Measurements from ENCODE around the gene TGM2. TPM values are rescaled to one million over a fixed set of nuclear protein-coding genes. Genes with fewer than 3 reads are reported as not detected.

TGM2 gene
- total and polyA plus RNA-seq, 4 donors = 12.9 to 63.3 (median 19.6) TPM

DNA sequence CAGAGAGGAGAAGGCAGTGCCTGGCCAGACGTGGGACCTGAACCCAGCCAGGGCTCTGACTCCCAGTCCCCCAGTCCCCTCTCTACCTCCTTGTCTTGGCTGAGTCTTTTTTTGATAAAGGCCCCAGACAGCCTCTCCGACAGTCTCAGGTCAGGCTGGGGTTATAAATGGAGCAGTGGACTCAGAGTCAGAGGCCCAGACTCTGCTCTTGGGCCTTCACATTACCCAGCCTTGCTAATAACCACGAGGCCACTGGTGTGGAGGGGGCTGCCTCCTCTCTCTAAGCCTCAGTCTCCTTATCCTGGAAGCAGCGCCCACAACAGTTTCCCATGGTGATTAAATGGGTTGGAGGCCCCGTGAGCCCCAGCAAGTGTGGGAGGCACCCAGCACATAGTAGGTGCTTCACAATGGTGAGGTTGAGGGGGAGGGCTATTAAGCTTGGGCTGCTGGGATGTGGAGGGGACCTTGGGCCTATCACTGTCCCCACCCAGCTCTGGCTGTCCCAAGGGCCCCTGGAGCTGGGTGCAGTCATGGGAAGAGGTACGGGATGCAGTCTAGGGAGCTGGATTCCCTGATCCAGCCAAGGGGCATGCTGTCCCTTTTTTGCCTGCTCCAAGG is 35.7 kb downstream of the TGM2 start:
- 82% methylated on average over 3 of the region's 6 CpGs for WGBS (ENCODE audit: insufficient coverage)
- H3K4me1 ChIP-seq (ENCODE audit: control insufficient read depth, insufficient read depth, low read length) = peaks cover 24% of the 10 kb centered on the region
- H3K4me3 ChIP-seq (ENCODE audit: low read depth, low read length) = no peak overlapping the region
- no peak overlapping the region for H3K27ac ChIP-seq (ENCODE audit: low read depth, low read length)
- DNase-seq (ENCODE audit: low read depth in 4 of 6, low spot score in 6 of 6) = no peak
- H3K36me3 ChIP-seq (ENCODE audit: control insufficient read depth, insufficient read depth, low read length) = no peaks in the 10 kb centered on the region
- H3K9me3 ChIP-seq (ENCODE audit: control insufficient read depth, insufficient read depth, low read length) = no peaks in the 10 kb centered on the region
- H3K27me3 ChIP-seq (ENCODE audit: control insufficient read depth, insufficient read depth, low read length) = no peaks in the 10 kb centered on the region

DNA sequence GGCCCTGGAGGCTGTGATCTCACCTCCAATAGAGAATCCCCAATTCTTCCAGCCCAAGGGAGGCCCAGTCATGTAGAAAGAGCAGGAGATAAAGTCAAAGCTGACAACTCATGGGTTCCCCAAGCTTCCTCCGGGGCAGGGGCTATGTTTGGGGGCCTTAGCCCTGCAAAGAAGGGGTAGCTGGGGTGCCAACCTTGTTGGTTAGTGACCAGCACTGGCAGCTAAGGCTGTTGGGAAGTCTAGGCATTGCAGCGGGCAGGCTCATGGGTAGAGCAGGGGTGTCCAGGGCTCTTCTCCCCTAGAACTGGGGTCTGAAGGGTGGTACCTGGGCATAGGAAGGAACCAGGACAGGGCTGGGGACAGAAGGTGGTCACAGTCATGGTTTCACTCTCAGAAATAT is 36.4 kb downstream of the TGM2 start:
- H3K9me3 ChIP-seq (ENCODE audit: control insufficient read depth, insufficient read depth, low read length) = no peaks in the 10 kb centered on the region
- DNase-seq (ENCODE audit: low read depth in 4 of 6, low spot score in 6 of 6) = no peak
- WGBS (ENCODE audit: insufficient coverage) = 89% methylated on average over 2 of the region's 2 CpGs

DNA sequence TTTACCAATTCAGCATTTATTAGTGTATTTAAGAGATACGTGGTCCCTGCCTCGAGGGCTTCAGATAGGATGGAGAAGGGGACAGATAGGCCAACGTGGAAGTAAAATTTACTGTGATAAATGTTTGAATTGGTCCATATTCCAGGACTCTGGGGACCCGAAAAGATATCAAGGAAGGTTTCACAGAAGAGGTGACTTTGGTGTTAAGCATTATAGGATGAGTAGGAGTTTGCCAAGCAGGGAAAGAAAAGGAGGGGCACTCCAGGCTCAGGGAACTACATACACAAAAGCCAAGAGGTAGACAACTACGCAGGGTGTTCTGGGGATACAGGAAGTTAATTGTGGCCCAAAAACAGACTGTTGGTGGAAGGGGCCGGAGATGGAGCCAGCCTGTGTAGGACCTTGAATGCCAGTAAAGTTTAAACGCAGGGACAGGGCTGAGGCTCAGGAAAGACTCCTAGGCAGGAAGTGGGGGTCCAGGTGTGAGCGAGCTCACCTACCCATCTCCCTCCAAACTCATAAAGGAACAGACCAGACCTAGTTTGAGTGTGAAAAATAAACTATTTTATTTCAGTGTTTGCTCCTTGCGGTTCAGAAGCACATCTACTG is 37.0 kb downstream of the TGM2 start:
- Histone ChIP-seq H3K27ac (ENCODE audit: low read depth, low read length) (no peak overlapping the region), H3K4me3 (ENCODE audit: low read depth, low read length) (no peak overlapping the region), H3K27me3 (ENCODE audit: control insufficient read depth, insufficient read depth, low read length) (no peaks in the 10 kb centered on the region), H3K36me3 (ENCODE audit: control insufficient read depth, insufficient read depth, low read length) (no peaks in the 10 kb centered on the region), H3K9me3 (ENCODE audit: control insufficient read depth, insufficient read depth, low read length) (no peaks in the 10 kb centered on the region), H3K4me1 (ENCODE audit: control insufficient read depth, insufficient read depth, low read length) (peaks cover 23% of the 10 kb centered on the region)
- WGBS (ENCODE audit: insufficient coverage) = 93% methylated on average over 5 of the region's 9 CpGs
- no peak for DNase-seq (ENCODE audit: low read depth in 4 of 6, low spot score in 6 of 6)

More for the DNA sequence above, 36.4 kb downstream of the TGM2 start:
- Histone ChIP-seq H3K36me3 (ENCODE audit: control insufficient read depth, insufficient read depth, low read length) (no peaks in the 10 kb centered on the region), H3K27me3 (ENCODE audit: control insufficient read depth, insufficient read depth, low read length) (no peaks in the 10 kb centered on the region), H3K4me1 (ENCODE audit: control insufficient read depth, insufficient read depth, low read length) (peaks cover 23% of the 10 kb centered on the region), H3K4me3 (ENCODE audit: low read depth, low read length) (no peak overlapping the region), H3K27ac (ENCODE audit: low read depth, low read length) (no peak overlapping the region)

DNA sequence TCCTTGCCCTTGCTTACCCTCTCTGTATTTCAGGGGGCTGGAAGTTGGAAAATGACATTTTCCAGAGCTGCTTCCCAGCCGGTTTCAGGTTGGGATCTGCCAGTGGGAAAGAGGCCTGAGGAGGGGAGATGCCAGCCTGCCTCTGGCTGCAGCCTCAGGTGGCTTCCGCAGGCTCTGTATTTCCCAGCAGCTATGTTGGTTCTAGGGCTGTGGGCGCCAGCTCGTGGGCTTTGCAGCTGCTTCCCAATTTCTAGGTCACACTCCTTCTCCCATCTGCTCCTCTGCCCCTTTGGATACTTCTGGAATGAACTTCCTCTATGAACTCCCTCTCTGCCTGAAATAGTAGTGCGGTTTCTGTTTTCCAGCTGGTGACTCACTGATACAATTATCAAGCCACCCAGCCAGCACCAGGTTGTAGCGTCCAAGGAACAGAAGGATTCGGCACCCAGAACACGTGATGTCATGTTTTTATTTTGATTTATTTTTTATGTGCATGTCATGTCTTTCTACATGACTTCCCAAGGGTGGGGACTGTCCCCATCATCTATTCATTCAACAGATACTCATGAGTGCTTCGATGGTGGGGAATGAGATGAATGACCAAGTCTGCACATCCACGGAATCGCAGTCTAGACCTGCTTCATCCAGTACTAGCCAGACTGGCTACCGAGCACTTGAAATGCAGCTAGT is 38.0 kb downstream of the TGM2 start:
- H3K4me3 ChIP-seq (ENCODE audit: low read depth, low read length) = no peak overlapping the region
- no peaks in the 10 kb centered on the region for H3K36me3 ChIP-seq (ENCODE audit: control insufficient read depth, insufficient read depth, low read length)
- WGBS (ENCODE audit: insufficient coverage) = 95% methylated on average over 4 of the region's 12 CpGs
- H3K27me3 ChIP-seq (ENCODE audit: control insufficient read depth, insufficient read depth, low read length) = no peaks in the 10 kb centered on the region
- H3K27ac ChIP-seq (ENCODE audit: low read depth, low read length) = peak overlapping the region; percentile 29
- no peaks in the 10 kb centered on the region for H3K9me3 ChIP-seq (ENCODE audit: control insufficient read depth, insufficient read depth, low read length)
- no peak for DNase-seq (ENCODE audit: low read depth in 4 of 6, low spot score in 6 of 6)
- peaks cover 23% of the 10 kb centered on the region for H3K4me1 ChIP-seq (ENCODE audit: control insufficient read depth, insufficient read depth, low read length)

DNA sequence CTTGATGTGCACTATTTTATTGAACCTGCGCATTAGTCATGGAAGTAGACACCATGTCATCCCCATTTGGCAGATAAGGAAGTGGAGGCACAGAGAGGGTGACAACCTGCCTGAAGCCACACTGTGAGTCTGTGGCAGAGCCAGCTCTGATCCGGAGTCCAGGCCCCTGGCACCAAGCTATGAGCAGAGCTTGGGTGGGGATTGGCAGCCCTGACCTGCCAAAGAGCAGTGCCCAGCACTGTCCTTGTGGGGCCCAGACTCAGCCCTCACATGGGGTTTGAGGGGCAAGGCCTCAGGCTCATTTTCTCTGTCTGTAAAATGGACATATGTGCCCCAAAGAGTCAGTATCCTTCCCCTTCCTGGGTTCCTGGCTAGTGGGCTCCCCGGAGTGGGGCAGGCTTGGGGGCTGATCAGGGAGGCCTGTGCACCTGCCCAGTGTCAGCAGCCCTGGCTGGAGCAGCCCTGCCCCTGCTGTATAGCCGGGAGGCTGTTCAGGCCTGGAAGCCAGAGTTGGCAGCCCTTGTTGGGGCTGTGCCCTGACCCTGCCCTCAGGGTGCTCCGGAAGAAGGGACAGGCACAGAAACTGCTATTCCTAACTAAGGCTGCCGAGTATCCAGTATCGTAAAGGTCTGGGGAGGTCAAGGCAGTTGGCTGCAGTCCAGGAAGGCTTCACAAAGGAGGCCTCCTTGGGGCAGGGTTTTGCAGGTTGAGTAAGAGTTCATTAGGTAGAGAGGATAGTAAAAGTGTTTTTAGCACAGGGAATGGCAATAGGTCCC is 38.7 kb downstream of the TGM2 start:
- Histone ChIP-seq H3K9me3 (ENCODE audit: control insufficient read depth, insufficient read depth, low read length) (no peaks in the 10 kb centered on the region), H3K4me3 (ENCODE audit: low read depth, low read length) (no peak overlapping the region), H3K27ac (ENCODE audit: low read depth, low read length) (peak overlapping the region; percentile 76), H3K36me3 (ENCODE audit: control insufficient read depth, insufficient read depth, low read length) (no peaks in the 10 kb centered on the region), H3K4me1 (ENCODE audit: control insufficient read depth, insufficient read depth, low read length) (peaks cover 23% of the 10 kb centered on the region), H3K27me3 (ENCODE audit: control insufficient read depth, insufficient read depth, low read length) (no peaks in the 10 kb centered on the region)
- no peak for DNase-seq (ENCODE audit: low read depth in 4 of 6, low spot score in 6 of 6)
- WGBS (ENCODE audit: insufficient coverage) = 88% methylated on average over 7 of the region's 7 CpGs

DNA sequence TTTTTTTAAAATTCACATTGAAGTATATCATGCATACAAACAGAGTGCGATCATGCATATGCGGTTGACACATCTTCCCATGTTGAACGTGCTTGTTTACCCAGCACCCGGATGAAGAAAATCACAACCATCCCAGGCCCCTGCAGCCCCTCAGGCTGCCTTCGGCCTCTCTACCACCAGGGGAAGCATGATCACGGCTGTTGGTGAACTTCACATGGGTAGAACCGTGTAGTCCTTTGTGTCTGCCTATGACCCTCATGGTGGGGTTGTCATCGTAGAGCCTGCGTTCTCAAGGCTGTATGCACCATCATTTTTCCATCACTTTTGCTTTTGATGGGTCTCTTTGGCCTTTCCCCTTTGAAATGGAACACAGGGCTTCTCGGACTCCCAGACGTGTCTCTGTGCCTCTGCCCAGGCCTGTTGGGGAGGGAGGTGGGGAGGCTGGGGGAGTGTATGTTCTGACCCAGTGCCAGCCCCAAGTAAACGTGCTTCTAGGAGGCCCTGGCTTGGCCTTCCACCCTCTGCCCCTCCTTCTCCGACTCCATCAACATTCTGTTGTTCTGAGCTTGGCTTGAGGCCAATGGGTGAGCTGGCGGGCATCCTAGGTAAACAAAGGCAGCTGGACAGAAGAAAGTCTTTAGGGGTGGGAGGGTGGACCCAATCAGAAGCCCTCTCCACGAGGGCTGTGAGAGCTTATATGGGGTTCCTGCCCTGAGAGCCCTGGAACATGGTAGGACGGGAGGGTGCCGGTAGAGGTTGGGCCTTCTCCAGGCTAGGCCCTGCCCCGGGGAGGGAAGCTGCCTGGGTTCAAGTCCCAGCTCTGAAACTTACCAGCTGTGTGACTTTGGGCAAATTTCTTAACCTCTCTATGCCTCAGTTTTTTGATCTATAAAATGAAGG is 39.7 kb downstream of the TGM2 start:
- peak overlapping the region; percentile 76 for H3K27ac ChIP-seq (ENCODE audit: low read depth, low read length)
- peaks cover 22% of the 10 kb centered on the region for H3K4me1 ChIP-seq (ENCODE audit: control insufficient read depth, insufficient read depth, low read length)
- no peaks in the 10 kb centered on the region for H3K27me3 ChIP-seq (ENCODE audit: control insufficient read depth, insufficient read depth, low read length)
- no peaks in the 10 kb centered on the region for H3K9me3 ChIP-seq (ENCODE audit: control insufficient read depth, insufficient read depth, low read length)
- peak in 3 of 6 donors; percentile 35 to 90 (median 49) for DNase-seq (ENCODE audit: low read depth in 4 of 6, low spot score in 6 of 6)
- H3K36me3 ChIP-seq (ENCODE audit: control insufficient read depth, insufficient read depth, low read length) = no peaks in the 10 kb centered on the region
- H3K4me3 ChIP-seq (ENCODE audit: low read depth, low read length) = no peak overlapping the region
- WGBS (ENCODE audit: insufficient coverage) = 68% methylated on average over 15 of the region's 18 CpGs

DNA sequence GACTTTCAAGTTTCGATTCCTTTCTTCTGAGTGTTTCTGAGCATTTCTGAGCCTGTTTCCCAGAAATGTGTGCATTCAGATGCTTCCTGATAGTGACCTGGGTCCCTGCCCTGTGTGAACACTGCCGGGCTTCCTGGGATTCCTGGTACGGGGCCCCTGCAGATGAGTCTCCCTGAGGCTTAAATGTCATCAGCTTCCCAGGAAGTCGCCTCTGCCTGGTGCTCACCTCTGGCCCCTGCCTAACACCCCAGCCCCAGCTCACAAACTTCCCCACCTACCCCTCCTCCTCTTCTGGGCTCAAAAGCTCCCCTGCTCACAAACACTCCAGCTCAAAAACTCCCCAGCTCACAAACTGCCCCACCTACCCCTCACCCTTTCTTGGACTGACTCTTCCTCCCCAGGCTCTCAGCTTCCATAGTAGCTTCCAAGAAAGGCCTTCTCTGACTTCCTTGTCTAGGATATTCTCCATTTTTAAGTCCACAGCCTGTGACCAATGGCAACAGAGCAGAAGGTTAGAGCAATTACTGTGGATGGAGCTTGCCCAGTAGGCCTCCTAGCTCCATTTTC is 42.0 kb downstream of the TGM2 start:
- DNase-seq (ENCODE audit: low read depth in 4 of 6, low spot score in 6 of 6) = peak in 1 of 6 donors; percentile 47
- 51% methylated on average over 4 of the region's 4 CpGs for whole genome bisulfite sequencing (ENCODE audit: insufficient coverage)
- no peaks in the 10 kb centered on the region for H3K27me3 ChIP-seq (ENCODE audit: control insufficient read depth, insufficient read depth, low read length)
- no peaks in the 10 kb centered on the region for H3K9me3 ChIP-seq (ENCODE audit: control insufficient read depth, insufficient read depth, low read length)
- H3K27ac ChIP-seq (ENCODE audit: low read depth, low read length) = peak overlapping the region; percentile 45
- H3K4me3 ChIP-seq (ENCODE audit: low read depth, low read length) = no peak overlapping the region
- H3K36me3 ChIP-seq (ENCODE audit: control insufficient read depth, insufficient read depth, low read length) = no peaks in the 10 kb centered on the region
- peaks cover 17% of the 10 kb centered on the region for H3K4me1 ChIP-seq (ENCODE audit: control insufficient read depth, insufficient read depth, low read length)

DNA sequence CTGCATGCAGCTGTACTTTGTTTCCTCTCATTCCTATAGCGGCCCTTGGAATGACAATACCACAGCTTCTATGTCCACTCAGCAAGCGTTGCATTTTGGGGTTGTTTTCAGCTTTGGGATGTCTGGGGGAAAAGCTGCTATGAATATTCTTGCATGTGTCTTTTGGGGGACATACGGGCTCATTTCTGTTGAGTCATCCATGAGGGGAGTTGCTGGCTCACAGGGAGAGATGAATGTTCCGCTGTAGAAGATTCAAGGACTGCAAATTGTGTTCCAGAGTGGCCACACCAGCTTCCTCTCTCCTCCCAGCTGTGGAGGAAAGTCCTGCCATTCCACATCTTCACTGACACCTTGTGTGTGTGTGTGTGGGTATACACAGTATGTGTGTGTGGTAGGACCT is 43.3 kb downstream of the TGM2 start:
- WGBS (ENCODE audit: insufficient coverage) = 80% methylated on average over 1 of the region's 4 CpGs
- Histone ChIP-seq H3K36me3 (ENCODE audit: control insufficient read depth, insufficient read depth, low read length) (no peaks in the 10 kb centered on the region), H3K27ac (ENCODE audit: low read depth, low read length) (no peak overlapping the region), H3K27me3 (ENCODE audit: control insufficient read depth, insufficient read depth, low read length) (no peaks in the 10 kb centered on the region), H3K9me3 (ENCODE audit: control insufficient read depth, insufficient read depth, low read length) (no peaks in the 10 kb centered on the region), H3K4me1 (ENCODE audit: control insufficient read depth, insufficient read depth, low read length) (peaks cover 17% of the 10 kb centered on the region), H3K4me3 (ENCODE audit: low read depth, low read length) (no peak overlapping the region)
- no peak for DNase-seq (ENCODE audit: low read depth in 4 of 6, low spot score in 6 of 6)

DNA sequence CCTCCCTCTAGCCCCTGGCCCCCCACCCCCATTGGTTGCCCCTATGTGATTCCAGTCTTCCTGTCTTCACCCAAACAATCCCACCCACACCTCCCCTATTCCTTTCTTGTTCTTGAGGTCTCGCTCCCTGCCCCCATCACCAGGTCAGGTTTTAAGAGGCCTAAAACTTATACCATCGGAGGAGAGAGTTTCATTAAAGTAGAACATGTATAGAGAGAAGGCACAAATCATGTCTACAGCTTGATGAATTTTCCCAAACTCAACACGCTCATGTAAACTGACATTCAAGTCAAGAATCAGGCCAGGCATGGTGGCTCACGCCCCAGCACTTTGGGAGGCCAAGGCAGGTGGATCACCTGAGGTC is 44.5 kb downstream of the TGM2 start:
- H3K36me3 ChIP-seq (ENCODE audit: control insufficient read depth, insufficient read depth, low read length) = no peaks in the 10 kb centered on the region
- no peaks in the 10 kb centered on the region for H3K9me3 ChIP-seq (ENCODE audit: control insufficient read depth, insufficient read depth, low read length)
- H3K4me3 ChIP-seq (ENCODE audit: low read depth, low read length) = no peak overlapping the region
- peaks cover 9% of the 10 kb centered on the region for H3K4me1 ChIP-seq (ENCODE audit: control insufficient read depth, insufficient read depth, low read length)
- WGBS (ENCODE audit: insufficient coverage) = 100% methylated on average over 3 of the region's 4 CpGs
- no peaks in the 10 kb centered on the region for H3K27me3 ChIP-seq (ENCODE audit: control insufficient read depth, insufficient read depth, low read length)
- H3K27ac ChIP-seq (ENCODE audit: low read depth, low read length) = no peak overlapping the region
- no peak for DNase-seq (ENCODE audit: low read depth in 4 of 6, low spot score in 6 of 6)
